ENCODE measurements around the gene GUCA2A.

The GUCA2A gene

GRCh38 chr1:42138586-42138985 is 26.0 kb downstream of the GUCA2A start:
- no peaks in the 10 kb centered on the region for H3K27me3 ChIP-seq (ENCODE audit: insufficient read depth, low read length, poor library complexity)
- H2BK15ac ChIP-seq (replicated peaks; ENCODE audit: low read depth) = no peak overlapping the region
- H2BK5ac ChIP-seq (ENCODE audit: low read length) = no peak overlapping the region
- no peaks in the 10 kb centered on the region for H3K79me1 ChIP-seq (ENCODE audit: low read length)
- H3K36me3 ChIP-seq (ENCODE audit: control insufficient read depth, insufficient read depth, low read length) = no peaks in the 10 kb centered on the region
- H3K27ac ChIP-seq (ENCODE audit: low read depth, low read length) = no peak overlapping the region
- no peak overlapping the region for H3K4ac ChIP-seq (ENCODE audit: low read depth, low read length)
- H3K4me1 ChIP-seq (ENCODE audit: control insufficient read depth, low read depth, low read length) = no peaks in the 10 kb centered on the region
- no peak overlapping the region for H4K5ac ChIP-seq (ENCODE audit: low read length)
- H4K8ac ChIP-seq (ENCODE audit: low read depth, low read length) = no peak overlapping the region
- no peak overlapping the region for H3K4me2 ChIP-seq (ENCODE audit: low read length)
- no CpG with 5 or more reads among the region's 4 CpGs for WGBS (ENCODE audit: extremely low coverage, insufficient coverage, low lambda C conversion rate)
- H3K56ac ChIP-seq (ENCODE audit: low read length) = no peak overlapping the region
- no peak overlapping the region for H3K9ac ChIP-seq (ENCODE audit: low read length)
- DNase-seq = no peak
- no peak overlapping the region for H3K23ac ChIP-seq (ENCODE audit: low read length)
- no peak overlapping the region for H3K18ac ChIP-seq (ENCODE audit: low read length)
- no peak overlapping the region for H2BK120ac ChIP-seq (ENCODE audit: low read depth, low read length)
- H3K79me2 ChIP-seq (ENCODE audit: control insufficient read depth, insufficient read depth, low read length) = no peaks in the 10 kb centered on the region
- H3K4me3 ChIP-seq (ENCODE audit: low read length) = no peak overlapping the region
- no peak overlapping the region for H2AK5ac ChIP-seq (ENCODE audit: low read length)

GRCh38 chr1:42137766-42138165 is 26.8 kb downstream of the GUCA2A start:
- no peak for DNase-seq
- no peaks in the 10 kb centered on the region for H3K36me3 ChIP-seq (ENCODE audit: control insufficient read depth, insufficient read depth, low read length)
- no peak overlapping the region for H3K56ac ChIP-seq (ENCODE audit: low read length)
- no peak overlapping the region for H3K4ac ChIP-seq (ENCODE audit: low read depth, low read length)
- no CpG with 5 or more reads among the region's 10 CpGs for WGBS (ENCODE audit: extremely low coverage, insufficient coverage, low lambda C conversion rate)
- H2AK5ac ChIP-seq (ENCODE audit: low read length) = no peak overlapping the region
- no peak overlapping the region for H3K27ac ChIP-seq (ENCODE audit: low read depth, low read length)
- no peak overlapping the region for H3K9ac ChIP-seq (ENCODE audit: low read length)
- H2BK120ac ChIP-seq (ENCODE audit: low read depth, low read length) = no peak overlapping the region
- no peaks in the 10 kb centered on the region for H3K79me1 ChIP-seq (ENCODE audit: low read length)
- no peak overlapping the region for H3K23ac ChIP-seq (ENCODE audit: low read length)
- no peak overlapping the region for H4K8ac ChIP-seq (ENCODE audit: low read depth, low read length)
- H3K4me3 ChIP-seq (ENCODE audit: low read length) = no peak overlapping the region
- H3K18ac ChIP-seq (ENCODE audit: low read length) = no peak overlapping the region
- no peaks in the 10 kb centered on the region for H3K4me1 ChIP-seq (ENCODE audit: control insufficient read depth, low read depth, low read length)
- no peak overlapping the region for H2BK5ac ChIP-seq (ENCODE audit: low read length)
- no peaks in the 10 kb centered on the region for H3K79me2 ChIP-seq (ENCODE audit: control insufficient read depth, insufficient read depth, low read length)
- H3K27me3 ChIP-seq (ENCODE audit: insufficient read depth, low read length, poor library complexity) = no peaks in the 10 kb centered on the region
- H4K5ac ChIP-seq (ENCODE audit: low read length) = no peak overlapping the region
- no peak overlapping the region for H3K4me2 ChIP-seq (ENCODE audit: low read length)
- H2BK15ac ChIP-seq (replicated peaks; ENCODE audit: low read depth) = no peak overlapping the region

- no peak for DNase-seq
Measured at GRCh38 chr1:42136466-42136865, 28.1 kb downstream of the GUCA2A start.

GRCh38 chr1:42135426-42135825 is 29.1 kb downstream of the GUCA2A start:
- Histone ChIP-seq H4K5ac (ENCODE audit: low read length) (no peak overlapping the region), H3K4me2 (ENCODE audit: low read length) (no peak overlapping the region), H3K4ac (ENCODE audit: low read depth, low read length) (no peak overlapping the region), H4K8ac (ENCODE audit: low read depth, low read length) (no peak overlapping the region), H3K79me1 (ENCODE audit: low read length) (no peaks in the 10 kb centered on the region), H2BK5ac (ENCODE audit: low read length) (no peak overlapping the region), H2BK15ac (replicated peaks; ENCODE audit: low read depth) (no peak overlapping the region), H3K9ac (ENCODE audit: low read length) (no peak overlapping the region), H3K23ac (ENCODE audit: low read length) (no peak overlapping the region), H3K4me3 (ENCODE audit: low read length) (no peak overlapping the region), H3K4me1 (ENCODE audit: control insufficient read depth, low read depth, low read length) (no peaks in the 10 kb centered on the region), H2AK5ac (ENCODE audit: low read length) (no peak overlapping the region), H2BK120ac (ENCODE audit: low read depth, low read length) (no peak overlapping the region), H3K27ac (ENCODE audit: low read depth, low read length) (no peak overlapping the region), H3K36me3 (ENCODE audit: control insufficient read depth, insufficient read depth, low read length) (no peaks in the 10 kb centered on the region), H3K56ac (ENCODE audit: low read length) (no peak overlapping the region), H3K79me2 (ENCODE audit: control insufficient read depth, insufficient read depth, low read length) (no peaks in the 10 kb centered on the region), H3K18ac (ENCODE audit: low read length) (no peak overlapping the region), H3K27me3 (ENCODE audit: insufficient read depth, low read length, poor library complexity) (no peaks in the 10 kb centered on the region)
- no peak for DNase-seq
- WGBS (ENCODE audit: extremely low coverage, insufficient coverage, low lambda C conversion rate) = no CpG with 5 or more reads among the region's 3 CpGs

More at GRCh38 chr1:42136466-42136865, 28.1 kb downstream of the GUCA2A start:
- Histone ChIP-seq H3K4me1 (ENCODE audit: control insufficient read depth, low read depth, low read length) (no peaks in the 10 kb centered on the region), H3K36me3 (ENCODE audit: control insufficient read depth, insufficient read depth, low read length) (no peaks in the 10 kb centered on the region), H3K27me3 (ENCODE audit: insufficient read depth, low read length, poor library complexity) (no peaks in the 10 kb centered on the region), H4K8ac (ENCODE audit: low read depth, low read length) (no peak overlapping the region), H3K23ac (ENCODE audit: low read length) (no peak overlapping the region), H3K4me3 (ENCODE audit: low read length) (no peak overlapping the region), H3K79me1 (ENCODE audit: low read length) (no peaks in the 10 kb centered on the region), H2BK120ac (ENCODE audit: low read depth, low read length) (no peak overlapping the region), H3K4me2 (ENCODE audit: low read length) (no peak overlapping the region), H3K4ac (ENCODE audit: low read depth, low read length) (no peak overlapping the region), H2BK15ac (replicated peaks; ENCODE audit: low read depth) (no peak overlapping the region), H3K18ac (ENCODE audit: low read length) (no peak overlapping the region), H3K27ac (ENCODE audit: low read depth, low read length) (no peak overlapping the region), H2BK5ac (ENCODE audit: low read length) (no peak overlapping the region), H3K9ac (ENCODE audit: low read length) (no peak overlapping the region), H4K5ac (ENCODE audit: low read length) (no peak overlapping the region), H2AK5ac (ENCODE audit: low read length) (no peak overlapping the region), H3K79me2 (ENCODE audit: control insufficient read depth, insufficient read depth, low read length) (no peaks in the 10 kb centered on the region), H3K56ac (ENCODE audit: low read length) (no peak overlapping the region)

- Histone ChIP-seq H3K4me1 (ENCODE audit: control insufficient read depth, low read depth, low read length) (no peaks in the 10 kb centered on the region), H3K4me2 (ENCODE audit: low read length) (no peak overlapping the region), H2AK5ac (ENCODE audit: low read length) (no peak overlapping the region), H2BK15ac (replicated peaks; ENCODE audit: low read depth) (no peak overlapping the region), H4K5ac (ENCODE audit: low read length) (no peak overlapping the region), H2BK120ac (ENCODE audit: low read depth, low read length) (no peak overlapping the region), H3K79me1 (ENCODE audit: low read length) (no peaks in the 10 kb centered on the region), H3K4me3 (ENCODE audit: low read length) (no peak overlapping the region), H3K27ac (ENCODE audit: low read depth, low read length) (no peak overlapping the region), H3K56ac (ENCODE audit: low read length) (no peak overlapping the region), H3K18ac (ENCODE audit: low read length) (no peak overlapping the region), H3K4ac (ENCODE audit: low read depth, low read length) (no peak overlapping the region), H3K36me3 (ENCODE audit: control insufficient read depth, insufficient read depth, low read length) (no peaks in the 10 kb centered on the region), H3K23ac (ENCODE audit: low read length) (no peak overlapping the region), H2BK5ac (ENCODE audit: low read length) (no peak overlapping the region), H4K8ac (ENCODE audit: low read depth, low read length) (no peak overlapping the region), H3K9ac (ENCODE audit: low read length) (no peak overlapping the region), H3K27me3 (ENCODE audit: insufficient read depth, low read length, poor library complexity) (no peaks in the 10 kb centered on the region), H3K79me2 (ENCODE audit: control insufficient read depth, insufficient read depth, low read length) (no peaks in the 10 kb centered on the region)
- WGBS (ENCODE audit: extremely low coverage, insufficient coverage, low lambda C conversion rate) = no CpG with 5 or more reads among the region's 10 CpGs
- no peak for DNase-seq
Measured at GRCh38 chr1:42133809-42134526, 30.6 kb downstream of the GUCA2A start.

GRCh38 chr1:42133390-42133789 is 31.2 kb downstream of the GUCA2A start:
- H3K4ac ChIP-seq (ENCODE audit: low read depth, low read length) = no peak overlapping the region
- no peaks in the 10 kb centered on the region for H3K36me3 ChIP-seq (ENCODE audit: control insufficient read depth, insufficient read depth, low read length)
- WGBS (ENCODE audit: extremely low coverage, insufficient coverage, low lambda C conversion rate) = no CpG with 5 or more reads among the region's 5 CpGs

More at GRCh38 chr1:42133390-42133789, 31.2 kb downstream of the GUCA2A start:
- Histone ChIP-seq H3K4me2 (ENCODE audit: low read length) (no peak overlapping the region), H3K79me2 (ENCODE audit: control insufficient read depth, insufficient read depth, low read length) (no peaks in the 10 kb centered on the region), H2BK5ac (ENCODE audit: low read length) (no peak overlapping the region), H2BK15ac (replicated peaks; ENCODE audit: low read depth) (no peak overlapping the region), H2AK5ac (ENCODE audit: low read length) (no peak overlapping the region), H3K27me3 (ENCODE audit: insufficient read depth, low read length, poor library complexity) (no peaks in the 10 kb centered on the region), H3K23ac (ENCODE audit: low read length) (no peak overlapping the region), H4K5ac (ENCODE audit: low read length) (no peak overlapping the region), H3K79me1 (ENCODE audit: low read length) (no peaks in the 10 kb centered on the region), H4K8ac (ENCODE audit: low read depth, low read length) (no peak overlapping the region), H3K9ac (ENCODE audit: low read length) (no peak overlapping the region), H3K56ac (ENCODE audit: low read length) (no peak overlapping the region), H3K18ac (ENCODE audit: low read length) (no peak overlapping the region), H2BK120ac (ENCODE audit: low read depth, low read length) (no peak overlapping the region), H3K4me3 (ENCODE audit: low read length) (no peak overlapping the region), H3K4me1 (ENCODE audit: control insufficient read depth, low read depth, low read length) (no peaks in the 10 kb centered on the region), H3K27ac (ENCODE audit: low read depth, low read length) (no peak overlapping the region)
- no peak for DNase-seq

All from mesendoderm (in vitro differentiated cells).